ENCODE results near the gene ECHS1. TPM values are rescaled to one million over a fixed set of nuclear protein-coding genes. Genes with fewer than 3 reads are reported as not detected.

The ECHS1 gene
- total RNA-seq, 2 donors from 2014 or later, result 58.5 to 86.0 TPM

DNA sequence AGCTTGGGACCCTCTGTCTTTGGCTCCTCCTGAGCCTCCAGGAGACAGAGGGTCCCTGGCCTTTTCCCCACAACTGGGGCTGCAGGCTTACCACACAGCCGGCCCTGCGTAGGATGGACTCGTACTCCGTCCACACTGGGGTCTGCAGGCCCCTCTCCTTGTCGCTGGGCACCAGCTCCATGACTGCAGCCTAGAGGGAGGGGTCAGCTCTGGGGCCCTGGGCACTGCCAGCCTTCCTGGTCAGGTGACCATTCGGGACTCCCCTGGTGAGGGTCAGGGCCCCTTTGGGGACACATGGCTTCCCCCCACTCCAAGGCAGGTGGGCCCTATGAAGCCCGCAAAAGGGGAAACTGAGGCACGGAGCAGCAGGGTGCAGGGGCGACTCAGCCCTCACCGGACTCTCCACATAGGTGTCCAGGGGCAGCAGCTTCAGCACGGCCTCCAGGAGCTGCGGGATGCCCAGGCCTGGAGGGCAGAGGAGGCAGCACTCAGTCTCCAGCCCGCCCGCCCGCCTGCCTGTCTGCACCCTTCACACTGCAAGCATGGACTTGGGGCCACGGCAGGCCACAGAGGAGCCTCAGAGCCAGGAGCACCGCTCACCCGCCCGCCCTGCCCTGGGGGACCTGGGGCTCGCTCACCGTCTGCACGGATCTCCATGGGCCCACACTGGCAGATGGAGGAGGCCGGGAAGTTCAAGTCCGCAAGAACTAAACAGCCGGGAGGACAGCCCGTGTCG is 16.4 kb downstream of the ECHS1 start:
- no peak for DNase-seq (ENCODE audit: low spot score in 2 of 2)
- Mint-ChIP-seq H3K27ac (peak overlapping the region in 1 of 2 donors; percentile 68), H3K9me3 (no peaks in the 10 kb centered on the region), H3K36me3 (no peaks in the 10 kb centered on the region)
- no peak for ATAC-seq

DNA sequence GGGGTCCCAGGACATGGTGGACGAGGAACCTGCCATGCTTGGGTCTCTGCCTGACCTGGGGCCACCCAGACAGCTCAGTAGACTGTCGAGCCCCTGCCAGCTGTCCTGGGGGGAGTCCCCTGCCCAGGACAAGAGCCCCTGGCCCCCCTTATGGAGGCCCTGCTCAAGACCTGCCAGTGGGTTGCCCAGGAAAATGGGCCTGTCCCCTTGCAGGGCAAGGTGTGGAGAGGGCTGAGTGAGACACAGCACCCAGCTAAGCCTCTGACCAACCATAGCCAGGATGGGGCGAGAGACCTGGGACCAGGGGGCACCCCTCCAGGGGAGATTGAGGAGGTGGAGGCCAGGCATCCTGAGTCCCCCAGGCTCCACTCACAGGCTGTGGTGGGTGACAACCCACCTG is 17.2 kb downstream of the ECHS1 start:
- Mint-ChIP-seq H3K9me3 (no peaks in the 10 kb centered on the region), H3K27ac (peak overlapping the region in 1 of 2 donors; percentile 68), H3K36me3 (no peaks in the 10 kb centered on the region)
- DNase-seq (ENCODE audit: low spot score in 2 of 2), result no peak
- ATAC-seq, result no peak

DNA sequence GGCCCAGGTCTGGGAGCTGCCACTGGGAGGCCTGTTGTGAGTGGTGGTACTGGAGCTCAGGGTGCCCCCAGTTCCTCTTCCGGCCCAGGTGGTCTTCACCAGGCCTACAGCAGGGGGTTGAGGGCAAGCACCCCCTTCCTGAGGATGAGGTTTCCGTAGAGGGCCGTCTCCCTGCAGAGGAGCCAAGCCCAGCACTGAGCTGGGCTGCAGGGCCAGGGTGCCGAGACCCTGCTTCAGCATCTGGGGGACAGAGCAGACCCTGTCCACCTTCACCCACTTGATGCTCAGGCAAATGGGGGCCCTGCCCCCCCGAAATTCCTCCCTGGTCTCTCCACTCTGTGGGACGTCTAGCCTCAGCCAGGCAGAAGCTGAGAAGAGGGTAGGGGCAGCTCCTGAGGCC is 17.9 kb downstream of the ECHS1 start:
- ATAC-seq (no peak), DNase-seq (ENCODE audit: low spot score in 2 of 2) (no peak)
- no peaks in the 10 kb centered on the region for H3K36me3 Mint-ChIP-seq
- no peaks in the 10 kb centered on the region for H3K9me3 Mint-ChIP-seq
- no peak overlapping the region for H3K27ac Mint-ChIP-seq

DNA sequence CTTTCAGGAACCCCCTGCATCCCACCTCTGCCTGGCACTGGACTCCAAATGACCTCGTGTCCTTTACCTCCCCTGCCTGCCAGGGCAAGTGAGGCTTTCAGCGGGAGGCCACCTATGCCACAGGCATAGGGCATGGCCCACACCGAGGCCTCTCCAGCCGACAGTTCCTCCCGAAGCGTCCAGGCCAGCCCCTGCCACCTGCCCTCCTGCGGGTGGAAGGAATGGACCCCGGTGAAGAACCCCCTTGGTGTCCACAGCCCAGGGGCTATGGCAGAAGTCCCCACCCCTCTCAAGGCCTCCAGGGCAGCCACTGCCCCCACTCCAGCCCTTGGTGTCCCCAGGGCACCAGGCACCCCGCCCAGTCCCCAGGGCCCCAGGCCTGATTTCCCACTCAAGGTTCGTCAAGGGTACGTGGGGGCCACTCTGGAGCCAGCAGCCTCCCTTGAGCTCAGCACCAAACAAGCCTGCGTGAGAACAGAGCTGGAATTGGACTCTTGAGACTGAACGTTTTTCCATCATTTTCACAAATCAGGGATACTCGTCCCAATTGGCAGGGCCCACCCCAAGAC is 18.4 kb downstream of the ECHS1 start:
- H3K36me3 Mint-ChIP-seq, result no peaks in the 10 kb centered on the region
- no peaks in the 10 kb centered on the region for H3K9me3 Mint-ChIP-seq
- DNase-seq (ENCODE audit: low spot score in 2 of 2) (no peak), ATAC-seq (no peak)
- H3K27ac Mint-ChIP-seq, result no peak overlapping the region

DNA sequence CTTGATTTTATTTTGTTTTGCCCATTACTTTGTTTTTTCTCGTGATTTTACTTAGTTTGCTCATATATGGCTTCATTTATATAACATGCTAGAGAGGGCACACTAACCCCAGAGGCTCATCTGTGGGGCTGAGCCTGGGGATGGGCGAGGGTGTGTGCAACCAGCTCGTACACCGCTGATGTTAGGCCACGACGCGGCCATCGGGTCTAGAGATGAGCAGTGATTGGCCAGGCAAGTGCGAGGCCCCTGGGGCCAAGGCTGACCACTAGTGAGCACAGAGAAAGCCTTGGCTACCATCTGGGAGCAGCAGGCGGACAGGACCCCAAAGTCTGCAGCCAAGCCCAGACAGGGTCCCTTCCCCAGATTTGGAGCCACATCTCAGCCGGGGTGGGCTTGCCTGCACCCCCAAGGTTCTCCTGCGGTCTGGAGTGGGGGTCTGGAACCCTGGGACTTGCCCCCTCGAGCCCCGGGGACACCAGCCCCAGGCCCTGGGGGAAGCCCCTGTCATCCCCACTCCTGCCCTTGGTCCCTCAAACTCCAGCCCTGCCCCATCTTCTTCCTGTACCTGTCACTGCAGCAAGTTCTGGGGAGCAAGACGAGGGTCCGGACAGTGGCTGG is 19.1 kb downstream of the ECHS1 start:
- Mint-ChIP-seq H3K36me3 (no peaks in the 10 kb centered on the region), H3K27ac (no peak overlapping the region), H3K9me3 (no peaks in the 10 kb centered on the region)
- no peak for ATAC-seq
- DNase-seq (ENCODE audit: low spot score in 2 of 2), result no peak

DNA sequence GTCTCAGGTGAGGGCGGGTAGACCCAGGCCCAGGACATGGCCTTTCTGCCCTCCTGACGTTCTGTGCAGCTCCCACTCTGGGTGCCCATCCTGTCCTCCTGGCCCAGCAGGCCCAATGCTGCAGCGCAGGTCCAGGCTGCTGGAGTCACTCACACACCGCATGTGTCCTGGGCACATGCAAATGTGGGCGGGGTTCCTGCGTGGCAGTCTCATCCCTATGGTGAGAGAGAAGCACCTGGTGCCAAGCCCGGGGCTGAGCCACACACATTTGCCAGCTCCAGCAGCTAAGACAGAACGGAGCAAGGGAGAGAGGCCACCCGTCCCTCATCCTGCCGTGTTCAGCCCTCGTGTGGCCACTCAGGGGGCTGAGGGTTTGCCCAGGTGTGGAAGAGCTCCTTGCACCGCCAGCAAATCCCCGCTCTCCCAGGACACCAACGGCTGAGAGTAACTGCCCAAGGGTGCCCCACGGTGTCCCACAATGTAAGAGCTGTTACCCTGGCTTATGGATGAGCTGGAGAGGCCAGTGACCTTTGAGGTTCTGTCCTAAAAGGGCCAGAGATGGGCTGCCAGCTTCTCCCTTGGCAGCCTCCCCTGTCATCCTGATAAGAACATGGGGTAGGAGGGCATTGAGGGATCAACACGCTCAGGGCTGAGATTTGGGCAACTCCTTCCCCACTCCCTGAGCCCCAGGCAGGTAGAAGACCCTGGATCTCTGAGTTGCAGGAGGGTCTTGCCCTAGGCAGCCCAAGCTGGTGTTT is 19.8 kb downstream of the ECHS1 start:
- Mint-ChIP-seq H3K27ac (no peak overlapping the region), H3K9me3 (no peaks in the 10 kb centered on the region), H3K36me3 (no peaks in the 10 kb centered on the region)
- no peak for DNase-seq (ENCODE audit: low spot score in 2 of 2)
- ATAC-seq, result no peak

DNA sequence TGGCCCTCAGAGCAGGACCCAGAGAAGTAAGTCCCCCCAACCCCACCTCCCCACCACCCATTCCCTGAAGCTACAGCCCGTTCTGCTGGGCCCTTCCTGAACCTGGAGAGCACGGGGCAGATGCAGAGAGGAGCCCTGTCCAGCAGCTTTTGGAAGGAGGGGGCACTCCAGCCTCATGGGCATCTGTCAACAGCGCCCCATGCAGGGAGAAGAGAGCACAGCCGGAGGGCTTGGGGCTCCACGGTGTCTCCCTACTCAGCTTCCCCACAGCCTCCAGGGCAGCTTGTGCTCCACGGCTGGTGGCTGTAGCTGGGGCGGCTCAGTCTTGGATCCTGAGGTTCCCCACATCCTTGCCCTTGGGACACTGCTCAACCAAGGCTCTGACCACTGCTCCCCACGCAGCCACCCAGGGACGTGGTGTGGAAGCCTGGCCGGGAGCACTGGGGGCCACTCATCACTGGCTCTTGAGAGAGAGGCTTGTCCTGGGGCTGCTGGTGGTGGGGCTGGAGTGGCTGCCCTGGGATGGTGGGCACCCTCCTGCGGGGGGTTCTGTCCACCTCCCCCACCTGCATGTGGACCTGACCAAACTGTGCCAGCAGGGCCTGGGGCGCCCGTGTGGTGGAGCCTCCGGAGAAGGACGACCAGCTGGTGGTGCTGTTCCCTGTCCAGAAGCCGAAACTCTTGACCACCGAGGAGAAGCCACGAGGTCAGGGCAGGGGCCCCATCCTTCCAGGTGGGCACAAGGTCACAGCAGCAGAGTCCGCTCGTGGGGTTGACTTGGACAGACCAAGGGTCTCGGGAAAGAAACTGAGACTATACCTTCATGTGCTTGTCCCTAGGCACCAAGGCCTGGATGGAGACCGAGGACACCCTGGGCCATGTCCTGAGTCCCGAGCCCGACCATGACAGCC is 21.5 kb downstream of the ECHS1 start:
- Mint-ChIP-seq H3K36me3 (no peaks in the 10 kb centered on the region), H3K27ac (no peak overlapping the region), H3K9me3 (no peaks in the 10 kb centered on the region)
- DNase-seq (ENCODE audit: low spot score in 2 of 2) (no peak), ATAC-seq (no peak)

DNA sequence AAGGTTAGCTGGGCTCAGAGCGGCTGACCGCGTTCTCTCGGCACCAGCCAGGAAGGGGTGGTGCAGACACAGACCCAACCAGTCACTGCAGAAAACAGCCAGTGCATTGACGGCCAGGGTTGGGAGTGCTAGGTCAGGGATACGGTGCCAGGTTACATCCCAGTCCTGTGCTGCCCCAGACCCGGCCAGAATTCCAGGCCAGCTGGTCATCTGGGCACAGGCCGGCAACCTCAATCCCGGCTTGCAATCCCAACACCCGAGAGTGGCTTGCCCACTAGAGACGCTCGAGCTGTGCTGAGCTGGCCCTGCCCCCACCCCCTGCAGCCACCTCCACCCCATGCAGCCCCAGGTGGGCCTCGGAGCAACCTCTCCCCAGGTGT is 22.2 kb downstream of the ECHS1 start:
- no peak for ATAC-seq
- Mint-ChIP-seq H3K36me3 (no peaks in the 10 kb centered on the region), H3K27ac (no peak overlapping the region), H3K9me3 (no peaks in the 10 kb centered on the region)
- DNase-seq (ENCODE audit: low spot score in 2 of 2), result no peak

DNA sequence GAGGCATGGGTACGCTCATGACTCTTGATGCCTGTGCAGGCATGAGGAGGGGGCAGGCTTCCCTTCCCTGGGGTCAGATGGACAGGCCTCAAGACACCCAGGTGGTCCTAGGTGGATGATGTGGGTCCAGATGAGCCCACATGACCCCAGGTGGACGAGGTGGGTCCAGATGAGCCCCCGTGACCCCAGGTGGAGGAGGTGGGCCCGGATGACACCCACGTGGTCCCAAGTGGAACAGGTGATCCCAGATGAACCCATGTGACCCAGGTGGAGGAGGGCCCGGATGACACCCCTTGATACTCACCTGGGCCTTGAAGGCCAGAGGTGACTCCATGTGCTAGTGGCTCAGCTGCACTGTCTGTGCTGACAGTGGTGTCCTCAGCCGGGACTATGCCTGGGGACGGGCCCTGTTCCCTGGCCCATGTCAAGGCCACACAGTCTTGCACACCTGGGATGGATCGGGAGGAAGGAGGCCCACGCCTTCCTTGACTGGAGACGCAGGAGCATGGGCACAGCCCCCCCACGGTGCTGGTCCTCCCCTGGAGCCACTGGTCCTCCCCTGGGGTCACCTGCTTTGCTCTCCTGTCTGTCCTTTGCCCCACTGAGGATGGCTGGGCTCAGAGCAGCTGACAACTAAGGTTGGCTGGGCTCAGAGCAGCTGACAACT is 22.7 kb downstream of the ECHS1 start:
- ATAC-seq, result no peak
- DNase-seq (ENCODE audit: low spot score in 2 of 2), result no peak
- Mint-ChIP-seq H3K9me3 (no peaks in the 10 kb centered on the region), H3K27ac (no peak overlapping the region), H3K36me3 (no peaks in the 10 kb centered on the region)

DNA sequence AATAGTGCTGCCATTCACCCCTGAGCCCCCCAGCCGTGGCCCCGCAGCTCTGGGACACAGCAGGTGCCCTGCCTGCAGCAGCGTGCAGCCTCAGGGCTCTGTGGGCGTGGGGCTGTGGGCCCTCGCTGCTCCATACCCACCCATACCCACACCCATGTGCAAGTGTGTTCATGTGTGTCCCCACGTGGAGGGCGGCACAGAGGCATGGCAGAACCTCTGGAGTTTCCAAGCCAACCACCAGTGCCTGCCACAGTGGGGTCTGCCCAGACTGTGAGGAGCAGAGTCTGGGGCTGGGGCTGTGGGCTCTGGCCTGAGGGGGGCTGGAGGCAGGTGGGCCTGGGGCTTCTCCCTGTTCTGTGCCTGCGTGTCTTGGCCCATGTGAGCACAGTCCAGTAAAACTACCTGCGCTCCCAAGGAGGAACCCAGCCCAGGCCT is 23.6 kb downstream of the ECHS1 start:
- H3K27ac Mint-ChIP-seq, result no peak overlapping the region
- no peaks in the 10 kb centered on the region for H3K36me3 Mint-ChIP-seq
- H3K9me3 Mint-ChIP-seq, result no peaks in the 10 kb centered on the region
- no peak for DNase-seq (ENCODE audit: low spot score in 2 of 2)
- no peak for ATAC-seq

DNA sequence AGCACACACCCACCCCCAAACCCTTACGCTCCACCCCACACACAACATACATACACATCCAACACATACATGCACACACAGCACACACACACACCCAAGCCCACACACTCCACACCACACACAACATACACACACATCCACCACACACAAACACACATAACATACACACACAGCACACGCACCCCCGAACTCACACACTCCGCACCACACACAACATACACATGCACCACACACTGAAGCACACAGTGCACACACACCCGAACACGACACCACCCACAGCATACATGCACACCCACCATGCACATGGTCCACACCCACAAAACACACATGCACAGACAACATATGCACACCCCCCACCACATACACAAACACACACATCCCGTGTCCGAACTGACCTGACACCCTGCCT is 24.0 kb downstream of the ECHS1 start:
- no peaks in the 10 kb centered on the region for H3K9me3 Mint-ChIP-seq
- H3K36me3 Mint-ChIP-seq, result no peaks in the 10 kb centered on the region
- H3K27ac Mint-ChIP-seq, result no peak overlapping the region
- no peak for ATAC-seq
- DNase-seq (ENCODE audit: low spot score in 2 of 2), result no peak

DNA sequence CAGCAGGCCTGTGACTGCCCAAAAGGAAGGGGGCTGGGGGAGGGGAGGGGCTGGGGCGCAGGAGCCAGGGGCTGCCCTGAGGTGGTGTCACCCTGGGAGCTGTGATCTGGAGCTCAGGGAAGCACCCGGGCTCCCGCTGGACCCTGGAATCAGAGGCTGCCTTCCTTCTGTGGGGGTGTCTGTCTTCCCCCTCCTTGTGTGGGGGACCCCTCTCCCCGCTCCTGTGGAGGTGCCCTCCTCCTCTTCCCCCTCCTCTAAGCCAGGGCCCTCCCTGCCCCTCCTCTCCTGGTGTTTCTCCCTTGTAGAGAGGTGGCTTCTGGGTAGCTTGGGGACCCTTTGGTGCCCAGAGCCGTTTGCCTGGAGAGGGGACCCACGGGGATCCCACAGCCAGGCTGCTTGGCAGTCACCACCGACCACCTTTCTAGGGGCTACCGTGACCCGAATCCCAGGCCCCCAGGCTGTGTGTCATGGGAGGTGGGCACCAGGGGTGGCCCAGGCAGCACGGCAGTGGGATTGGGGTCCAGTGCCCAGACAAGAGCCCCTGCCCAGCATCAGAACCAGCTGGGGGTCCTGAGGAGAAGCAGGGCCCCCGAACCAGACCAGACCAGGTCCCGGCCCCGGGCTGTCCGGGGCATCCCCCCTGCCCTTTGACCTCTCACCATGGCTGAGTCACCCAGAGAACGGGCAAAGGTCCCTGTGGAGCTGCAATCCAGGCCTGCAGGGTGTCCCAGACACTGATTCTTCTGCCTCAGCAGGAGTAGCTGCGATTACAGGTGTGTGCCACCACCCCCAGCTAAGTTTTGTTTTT is 25.2 kb downstream of the ECHS1 start:
- ATAC-seq (no peak), DNase-seq (ENCODE audit: low spot score in 2 of 2) (no peak)
- Mint-ChIP-seq H3K27ac (no peak overlapping the region), H3K36me3 (no peaks in the 10 kb centered on the region), H3K9me3 (no peaks in the 10 kb centered on the region)

DNA sequence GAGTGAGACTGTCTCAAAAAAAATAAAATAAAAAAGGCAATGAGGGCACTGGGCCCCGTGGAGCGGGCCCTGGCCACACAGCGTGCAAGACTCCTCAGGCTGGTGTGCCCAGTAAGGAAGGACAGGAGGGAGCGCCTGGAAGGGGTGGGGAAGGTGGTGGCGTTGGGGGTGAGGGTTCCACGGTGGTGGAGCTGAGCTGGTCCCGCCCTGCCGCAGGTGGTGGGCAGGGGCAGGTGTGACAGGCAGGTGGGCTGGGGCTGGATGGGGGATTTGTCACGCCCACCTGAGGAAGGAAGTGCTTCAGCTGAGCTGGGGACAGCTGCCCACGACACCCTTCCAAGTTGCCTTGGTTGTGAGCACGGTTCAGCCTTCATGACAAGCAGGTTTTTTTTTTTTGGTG is 26.7 kb downstream of the ECHS1 start:
- no peak overlapping the region for H3K27ac Mint-ChIP-seq
- no peak for DNase-seq (ENCODE audit: low spot score in 2 of 2)
- ATAC-seq, result no peak
- no peaks in the 10 kb centered on the region for H3K36me3 Mint-ChIP-seq
- H3K9me3 Mint-ChIP-seq, result no peaks in the 10 kb centered on the region

DNA sequence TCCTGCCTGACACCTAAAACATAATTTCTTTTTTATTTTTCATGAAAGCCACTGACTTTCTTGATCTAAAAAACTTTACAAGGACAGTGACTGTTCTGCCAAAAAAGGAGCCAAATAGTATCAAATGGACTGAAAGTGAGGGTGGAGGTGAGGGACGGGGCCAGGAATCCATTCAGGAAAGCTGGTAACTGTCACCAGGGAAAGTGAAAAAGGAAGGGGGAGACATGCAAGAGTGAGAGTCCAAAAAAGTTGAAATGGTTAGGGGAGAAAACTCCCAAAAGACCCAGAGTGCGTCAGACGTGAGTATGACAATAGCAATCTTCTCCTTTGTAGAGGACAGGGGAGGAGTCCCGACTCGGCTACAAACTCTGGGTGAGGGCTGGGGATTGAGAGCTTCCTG is 28.9 kb downstream of the ECHS1 start:
- Mint-ChIP-seq H3K9me3 (no peaks in the 10 kb centered on the region), H3K27ac (no peak overlapping the region), H3K36me3 (no peaks in the 10 kb centered on the region)
- no peak for DNase-seq (ENCODE audit: low spot score in 2 of 2)
- no peak for ATAC-seq

DNA sequence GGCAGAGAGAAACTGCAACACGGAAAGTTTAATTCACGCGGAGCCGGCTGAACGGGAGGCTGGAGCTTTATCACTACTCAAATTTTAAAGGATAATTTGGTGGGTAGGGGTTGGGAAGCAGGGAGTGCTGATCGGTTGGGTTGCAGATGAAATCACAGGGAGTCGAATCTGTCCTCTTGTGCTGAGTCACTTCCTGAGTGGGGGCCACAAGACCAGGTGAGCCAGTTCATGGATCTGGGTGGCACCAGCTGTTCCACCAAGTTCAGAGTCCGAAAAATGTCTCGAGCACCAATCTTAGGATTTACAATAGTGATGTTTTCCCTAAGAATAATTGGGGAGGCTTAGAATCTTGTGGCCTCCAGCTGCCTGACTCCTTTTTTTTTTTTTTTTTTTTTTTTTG is 29.6 kb downstream of the ECHS1 start:
- H3K9me3 Mint-ChIP-seq, result no peaks in the 10 kb centered on the region
- DNase-seq (ENCODE audit: low spot score in 2 of 2) (no peak), ATAC-seq (no peak)
- no peak overlapping the region for H3K27ac Mint-ChIP-seq
- H3K36me3 Mint-ChIP-seq, result no peaks in the 10 kb centered on the region

Data from activated naive CD4-positive, alpha-beta T cell treated with anti-CD3 and anti-CD28 coated beads, Interleukin-2, amount 50 U/mL, for 72 hours (primary cell).